H1 (cell line): ENCODE data around the gene CHD1L.

Source experiments
- EP300 ChIP-seq, 2 experiments: IDR thresholded peaks; 1 replicate in 1 of 2; 2 replicates in 1 of 2; pipeline ENCODE4 v1.6.1; 2011 to 2012; ENCODE audit warnings: low read depth in 2 of 2, low read length in 2 of 2, mild to moderate bottlenecking in 2 of 2, borderline replicate concordance in 1 of 2, inconsistent platforms in 1 of 2, moderate library complexity in 1 of 2
- EZH2 ChIP-seq: fragments of 200-600 bp; sonication (generic); IDR thresholded peaks from 2 replicates; pipeline ENCODE4 v1.7.1; 2012; ENCODE audit warnings: low read depth, mild to moderate bottlenecking, moderate library complexity, low read length, inconsistent platforms; ENCODE audit not compliant: severe bottlenecking
- JUND ChIP-seq: IDR thresholded peaks from 2 replicates; pipeline ENCODE4 v1.6.1; 2011; ENCODE audit warnings: mild to moderate bottlenecking, improper control_type of control experiment, low read length
- MAFK ChIP-seq: IDR thresholded peaks from 2 replicates; pipeline ENCODE4 v1.6.1; 2012; ENCODE audit warnings: low read depth, mild to moderate bottlenecking, improper control_type of control experiment, low read length
- MAX ChIP-seq: IDR thresholded peaks from 2 replicates; pipeline ENCODE4 v1.6.1; 2012; ENCODE audit warnings: inconsistent platforms
- NRF1 ChIP-seq: IDR thresholded peaks from 2 replicates; pipeline ENCODE4 v1.6.1; 2011; ENCODE audit warnings: mild to moderate bottlenecking, low read depth, low read length, improper control_type of control experiment
- POLR2A ChIP-seq, 2 experiments: IDR thresholded peaks; 1 replicate in 1 of 2; 2 replicates in 1 of 2; pipeline ENCODE4 v1.6.1; 2011; ENCODE audit warnings: low read depth in 2 of 2, low read length in 2 of 2, mild to moderate bottlenecking in 2 of 2; ENCODE audit errors: control extremely low read depth in 1 of 2
- RAD21 ChIP-seq, 2 experiments: IDR thresholded peaks in 1 of 2; conservative IDR thresholded peaks in 1 of 2; 2 replicates each; pipeline ENCODE4 v1.6.1; 2011; ENCODE audit warnings: low read depth in 2 of 2, low read length in 2 of 2, improper control_type of control experiment in 1 of 2, inconsistent platforms in 1 of 2, mild to moderate bottlenecking in 1 of 2, moderate library complexity in 1 of 2
- RBBP5 ChIP-seq: IDR thresholded peaks from 2 replicates; pipeline ENCODE4 v1.7.1; 2012; ENCODE audit warnings: low read depth, mild to moderate bottlenecking, inconsistent platforms, low read length, moderate library complexity, borderline replicate concordance
- SIN3A ChIP-seq, 2 experiments: IDR thresholded peaks in 1 of 2; conservative IDR thresholded peaks in 1 of 2; 2 replicates each; pipeline ENCODE4 v1.6.1; 2011 to 2012; ENCODE audit warnings: low read length in 2 of 2, improper control_type of control experiment in 1 of 2, low read depth in 1 of 2, mild to moderate bottlenecking in 1 of 2
- SP1 ChIP-seq: IDR thresholded peaks from 2 replicates; pipeline ENCODE4 v1.6.1; 2011; ENCODE audit warnings: low read depth, low read length
- TF ChIP-seq, protein P1 (sequence below), 3 experiments: IDR thresholded peaks; 1 replicate in 2 of 3; 2 replicates in 1 of 3; pipeline versions ENCODE4 v1.5.1 to v1.6.1; 2011; ENCODE audit warnings: low read length in 3 of 3, mild to moderate bottlenecking in 3 of 3, inconsistent platforms in 2 of 3, low read depth in 1 of 3, moderate library complexity in 1 of 3; ENCODE audit not compliant: insufficient read depth in 1 of 3; ENCODE audit errors: control extremely low read depth in 1 of 3

DNA sequence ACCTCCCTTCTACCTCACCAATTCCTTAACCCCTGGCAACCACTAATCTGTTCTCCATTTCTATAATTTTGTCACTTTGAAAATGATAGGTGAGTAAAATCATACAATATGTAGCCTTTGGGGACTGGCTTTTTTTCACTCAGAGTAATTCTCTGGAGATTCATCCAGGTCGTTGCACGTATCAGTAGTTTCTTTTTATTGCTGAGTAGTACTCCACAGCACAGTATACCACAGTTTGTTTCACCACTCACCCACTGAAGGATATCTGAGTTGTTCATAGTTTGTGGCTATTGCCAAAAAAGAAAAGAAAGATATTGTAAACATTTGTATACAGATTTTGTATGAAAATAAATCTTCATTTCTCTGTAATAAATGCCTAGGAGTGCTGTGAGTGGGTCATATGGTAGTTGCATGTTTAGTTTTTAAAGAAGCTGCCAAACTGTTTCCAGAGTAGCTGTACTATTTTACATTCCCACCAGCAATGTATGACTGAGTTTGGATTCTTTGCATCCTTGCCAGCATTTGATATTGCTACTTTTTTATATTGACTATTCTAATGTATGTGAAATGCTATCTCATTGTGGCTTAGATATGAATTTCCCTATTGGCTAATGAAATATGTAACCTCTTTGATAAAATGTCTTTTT lies 3.7 kb downstream of the CHD1L start:
- no peak for TF ChIP-seq RAD21 (IDR thresholded peaks at IDR 0.05 in 1 of 2, conservative IDR thresholded peaks at IDR 0.05 in 1 of 2; ENCODE audit: low read depth in 2 of 2, low read length in 2 of 2)
- TF ChIP-seq, protein P1, sequence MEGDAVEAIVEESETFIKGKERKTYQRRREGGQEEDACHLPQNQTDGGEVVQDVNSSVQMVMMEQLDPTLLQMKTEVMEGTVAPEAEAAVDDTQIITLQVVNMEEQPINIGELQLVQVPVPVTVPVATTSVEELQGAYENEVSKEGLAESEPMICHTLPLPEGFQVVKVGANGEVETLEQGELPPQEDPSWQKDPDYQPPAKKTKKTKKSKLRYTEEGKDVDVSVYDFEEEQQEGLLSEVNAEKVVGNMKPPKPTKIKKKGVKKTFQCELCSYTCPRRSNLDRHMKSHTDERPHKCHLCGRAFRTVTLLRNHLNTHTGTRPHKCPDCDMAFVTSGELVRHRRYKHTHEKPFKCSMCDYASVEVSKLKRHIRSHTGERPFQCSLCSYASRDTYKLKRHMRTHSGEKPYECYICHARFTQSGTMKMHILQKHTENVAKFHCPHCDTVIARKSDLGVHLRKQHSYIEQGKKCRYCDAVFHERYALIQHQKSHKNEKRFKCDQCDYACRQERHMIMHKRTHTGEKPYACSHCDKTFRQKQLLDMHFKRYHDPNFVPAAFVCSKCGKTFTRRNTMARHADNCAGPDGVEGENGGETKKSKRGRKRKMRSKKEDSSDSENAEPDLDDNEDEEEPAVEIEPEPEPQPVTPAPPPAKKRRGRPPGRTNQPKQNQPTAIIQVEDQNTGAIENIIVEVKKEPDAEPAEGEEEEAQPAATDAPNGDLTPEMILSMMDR (IDR thresholded peaks at IDR 0.05; ENCODE audit: control extremely low read depth in 1 of 3, insufficient read depth in 1 of 3, low read depth in 1 of 3, low read length in 3 of 3), result no peak
- TF ChIP-seq NRF1, result no peak
- TF ChIP-seq SIN3A (conservative IDR thresholded peaks at IDR 0.05 in 1 of 2, IDR thresholded peaks at IDR 0.05 in 1 of 2; ENCODE audit: low read depth in 1 of 2, low read length in 2 of 2), result no peak
- no peak for TF ChIP-seq RBBP5
- no peak for TF ChIP-seq POLR2A (IDR thresholded peaks at IDR 0.05; ENCODE audit: control extremely low read depth in 1 of 2, low read depth in 2 of 2, low read length in 2 of 2)
- no peak for TF ChIP-seq MAFK
- no peak for TF ChIP-seq MAX
- TF ChIP-seq JUND, result no peak
- TF ChIP-seq EZH2, result no peak
- no peak for TF ChIP-seq EP300 (IDR thresholded peaks at IDR 0.05; ENCODE audit: borderline replicate concordance in 1 of 2, low read depth in 2 of 2, low read length in 2 of 2)
- TF ChIP-seq SP1, result no peak
